ENCODE data around the gene MCM3AP.
"Not testable (repeated sequence)": the region's sequence is repeated elsewhere in the genome, so short reads cannot be mapped to it uniquely, and the experiment has no call there.

The MCM3AP gene

DNA sequence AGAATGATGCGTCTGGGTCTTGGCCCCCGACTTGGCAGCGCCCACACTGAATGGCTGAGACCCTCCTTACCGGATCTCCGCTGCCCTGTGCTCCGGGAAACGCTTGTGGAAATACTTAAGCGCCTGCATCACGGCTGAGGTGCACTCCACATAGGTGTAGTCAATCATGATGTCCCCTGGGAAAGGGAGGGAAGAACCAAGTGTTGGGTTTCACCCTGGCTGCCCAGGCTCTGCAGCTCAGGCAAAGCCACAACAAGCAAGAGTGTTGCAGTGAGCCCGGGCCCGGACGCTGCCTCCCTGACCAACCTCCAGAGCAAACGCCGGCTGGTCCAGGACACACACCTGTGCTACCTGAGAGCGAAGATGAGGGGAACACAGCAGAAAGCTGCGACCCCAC, 79.6 kb downstream of the MCM3AP start:
- no peak for DNase-seq

DNA sequence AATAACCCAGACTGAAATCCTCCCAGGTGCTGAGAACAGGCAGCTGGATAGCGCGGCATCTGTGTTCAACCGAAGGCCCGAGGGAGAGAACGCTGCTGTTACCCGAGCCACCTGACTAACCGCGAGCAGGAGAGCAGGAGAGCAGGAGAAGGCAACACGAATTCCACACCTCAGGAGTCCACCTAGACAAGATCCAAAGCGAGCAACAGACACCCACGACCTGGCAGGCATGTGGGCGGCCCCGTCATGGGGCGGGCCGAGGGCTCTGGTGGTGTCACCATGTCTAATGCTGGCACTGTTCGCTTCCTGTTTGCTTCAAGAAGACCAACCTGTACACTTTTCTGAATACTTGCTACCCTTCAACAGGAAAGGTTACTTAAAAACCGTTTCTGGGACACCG, 80.2 kb downstream of the MCM3AP start:
- DNase-seq = no peak

DNA sequence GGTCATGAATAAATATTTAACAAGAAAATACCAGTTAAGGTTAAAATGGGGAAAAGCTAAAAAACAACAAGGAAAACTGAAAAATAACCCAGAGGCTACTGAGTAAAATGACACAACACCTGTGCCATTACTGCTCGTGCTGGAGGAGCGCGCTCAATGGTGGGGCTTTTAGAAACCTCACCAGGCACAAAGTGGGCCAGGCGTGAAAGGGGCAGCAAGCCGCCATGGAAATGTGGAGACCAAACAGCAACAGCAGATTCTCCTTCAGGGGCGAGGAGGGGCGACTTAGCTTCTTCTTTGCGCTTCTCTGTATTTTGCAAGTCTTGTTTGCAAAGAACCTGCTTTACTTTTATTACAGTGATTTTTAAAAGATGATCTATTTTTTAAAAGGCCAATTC, 82.2 kb downstream of the MCM3AP start:
- DNase-seq = no peak

DNA sequence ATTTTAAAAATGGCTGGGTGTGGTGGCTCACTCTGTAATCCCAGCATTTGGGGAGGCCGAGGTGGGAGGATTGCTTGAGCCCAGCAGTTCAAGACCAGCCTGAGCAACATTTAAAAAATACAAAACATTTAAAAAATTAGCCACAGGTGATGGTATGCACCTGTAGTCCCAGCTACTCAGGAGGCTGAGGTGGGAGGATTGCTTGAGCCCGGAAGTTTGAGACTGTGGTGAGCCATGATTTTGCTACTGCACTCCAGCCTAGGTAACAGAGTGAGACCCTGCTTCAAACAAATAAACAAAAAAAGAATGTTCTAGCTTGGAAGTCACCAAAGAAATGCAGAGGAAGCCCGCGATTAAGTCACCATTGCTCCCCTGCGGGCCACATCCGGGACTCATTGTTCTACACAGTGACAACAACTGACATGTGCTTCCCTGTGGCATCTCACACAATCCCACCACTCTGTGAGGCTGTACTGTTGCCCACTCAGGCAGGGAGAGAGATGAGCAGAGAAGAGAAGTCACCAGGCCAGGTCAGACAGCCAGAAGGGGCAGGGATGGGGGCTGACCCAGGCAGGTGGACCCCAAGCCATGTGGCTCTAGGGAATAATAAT, 82.7 kb downstream of the MCM3AP start:
- DNase-seq = no peak

DNA sequence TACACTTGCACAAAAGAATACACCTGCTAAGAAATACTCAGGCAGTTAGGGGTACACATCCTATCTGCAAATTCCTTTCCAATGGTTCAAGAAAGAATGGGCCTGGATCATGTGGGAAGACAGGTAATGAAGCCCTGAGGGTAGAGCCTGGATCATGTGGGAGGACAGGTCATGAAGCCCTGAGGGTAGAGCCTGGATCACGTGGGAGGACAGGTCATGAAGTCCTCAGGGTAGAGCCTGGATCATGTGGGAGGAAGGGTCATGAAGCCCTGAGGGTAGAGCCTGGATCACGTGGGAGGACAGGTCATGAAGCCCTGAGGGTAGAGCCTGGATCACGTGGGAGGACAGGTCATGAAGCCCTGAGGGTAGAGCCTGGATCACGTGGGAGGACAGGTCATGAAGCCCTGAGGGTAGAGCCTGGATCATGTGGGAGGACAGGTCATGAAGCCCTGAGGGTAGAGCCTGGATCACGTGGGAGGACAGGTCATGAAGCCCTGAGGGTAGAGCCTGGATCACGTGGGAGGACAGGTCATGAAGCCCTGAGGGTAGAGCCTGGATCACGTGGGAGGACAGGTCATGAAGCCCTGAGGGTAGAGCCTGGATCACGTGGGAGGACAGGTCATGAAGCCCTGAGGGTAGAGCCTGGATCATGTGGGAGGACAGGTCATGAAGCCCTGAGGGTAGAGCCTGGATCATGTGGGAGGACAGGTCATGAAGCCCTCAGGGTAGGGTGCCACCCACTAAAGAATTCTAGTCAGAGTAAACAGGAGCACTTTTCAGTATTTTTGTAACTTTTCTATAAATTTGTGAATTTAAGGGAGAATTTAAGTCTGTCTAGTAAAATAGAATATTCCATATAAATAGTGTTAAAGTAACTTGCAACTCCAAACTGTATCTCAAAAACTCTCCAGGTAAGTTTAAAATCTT, 84.3 kb downstream of the MCM3AP start:
- not testable (repeated sequence) for DNase-seq

DNA sequence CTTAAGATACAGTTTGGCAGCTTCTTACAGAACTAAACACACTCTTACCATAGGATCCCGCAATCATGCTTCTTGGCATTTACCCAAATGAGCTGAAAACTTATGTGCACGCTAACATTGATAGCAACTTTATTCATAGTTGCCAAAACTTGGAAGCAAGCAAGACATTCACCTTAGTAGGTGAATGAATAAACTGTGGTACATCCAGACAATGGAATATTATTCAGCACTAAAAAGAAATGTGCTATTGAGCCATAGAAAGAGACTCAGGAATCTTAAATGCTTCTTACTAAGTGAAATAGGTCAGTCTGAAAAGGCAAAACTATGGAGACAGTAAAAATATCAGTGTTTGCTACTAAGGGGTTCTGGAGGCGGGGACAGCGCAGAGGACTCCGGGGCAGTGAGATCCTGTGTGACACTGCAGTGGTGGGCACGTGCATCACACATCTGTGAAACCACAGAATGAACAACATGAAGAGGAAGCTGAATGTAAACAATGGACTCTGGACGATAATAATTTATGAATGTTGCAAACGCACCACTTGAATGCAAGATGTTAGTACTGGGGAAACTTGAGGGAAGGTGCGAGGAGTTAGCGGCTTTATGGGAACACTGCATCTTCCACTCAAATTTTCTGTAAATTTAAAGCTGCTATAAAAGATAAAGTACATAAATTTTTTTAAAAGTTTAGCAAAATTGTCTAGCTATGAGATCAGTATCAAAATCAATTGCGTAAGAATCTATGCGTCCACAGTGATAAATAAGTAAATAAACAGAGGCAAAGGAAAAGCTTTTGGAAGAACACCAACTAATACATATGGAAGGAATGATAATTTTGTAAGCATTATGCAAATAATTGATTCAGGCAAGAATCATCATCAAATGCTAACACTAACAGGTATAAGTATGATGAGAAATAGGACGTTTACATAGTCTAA, 85.7 kb downstream of the MCM3AP start:
- DNase-seq = no peak

DNA sequence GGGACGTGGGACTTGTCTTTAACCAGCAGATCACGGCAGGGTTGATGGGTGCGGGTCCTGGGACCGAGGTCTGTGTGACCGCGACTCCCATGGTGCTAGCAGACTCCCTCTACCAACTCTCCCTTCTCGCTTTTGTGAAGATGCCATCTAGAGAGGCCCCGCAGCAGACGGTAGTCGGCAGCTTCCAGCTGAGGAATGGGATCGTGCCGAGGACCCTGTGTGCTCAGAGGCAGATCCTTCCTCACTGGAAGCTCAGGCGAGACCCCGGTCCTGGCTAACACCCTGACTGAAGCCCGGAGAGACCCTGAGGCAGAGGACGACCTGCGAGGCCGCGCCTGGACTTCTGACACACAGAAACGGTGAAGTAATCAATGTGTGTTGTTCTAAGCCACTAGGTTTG, 88.7 kb downstream of the MCM3AP start:
- DNase-seq = no peak

DNA sequence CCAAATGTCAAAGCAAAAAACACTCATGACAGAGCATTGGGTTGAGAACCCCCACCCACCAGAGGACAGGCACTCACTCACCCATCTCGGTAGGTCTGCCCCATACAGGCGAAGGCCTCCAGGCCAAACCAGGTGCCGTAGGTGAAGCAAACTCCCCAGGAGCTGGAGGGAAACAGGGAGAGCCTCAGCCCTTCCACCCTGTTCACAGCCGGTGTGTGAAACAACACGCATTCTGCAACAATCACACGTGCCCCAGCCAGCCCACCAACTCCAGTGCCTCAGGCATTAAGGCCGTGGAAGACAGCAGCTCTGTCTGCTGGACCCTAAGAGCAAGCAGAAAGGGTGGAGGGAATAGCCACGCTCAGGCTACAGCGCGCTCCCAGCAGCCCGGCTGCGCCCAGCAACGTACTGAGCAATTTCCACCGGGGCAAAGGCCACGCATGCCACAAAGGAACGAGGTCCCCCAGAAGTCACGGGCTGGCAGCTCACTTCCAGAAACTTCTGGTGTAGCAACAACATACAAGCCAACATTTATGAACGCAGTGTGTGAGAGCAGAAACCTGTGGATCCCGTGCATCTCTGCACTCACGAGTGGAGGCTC, 89.7 kb downstream of the MCM3AP start:
- DNase-seq = no peak

DNA sequence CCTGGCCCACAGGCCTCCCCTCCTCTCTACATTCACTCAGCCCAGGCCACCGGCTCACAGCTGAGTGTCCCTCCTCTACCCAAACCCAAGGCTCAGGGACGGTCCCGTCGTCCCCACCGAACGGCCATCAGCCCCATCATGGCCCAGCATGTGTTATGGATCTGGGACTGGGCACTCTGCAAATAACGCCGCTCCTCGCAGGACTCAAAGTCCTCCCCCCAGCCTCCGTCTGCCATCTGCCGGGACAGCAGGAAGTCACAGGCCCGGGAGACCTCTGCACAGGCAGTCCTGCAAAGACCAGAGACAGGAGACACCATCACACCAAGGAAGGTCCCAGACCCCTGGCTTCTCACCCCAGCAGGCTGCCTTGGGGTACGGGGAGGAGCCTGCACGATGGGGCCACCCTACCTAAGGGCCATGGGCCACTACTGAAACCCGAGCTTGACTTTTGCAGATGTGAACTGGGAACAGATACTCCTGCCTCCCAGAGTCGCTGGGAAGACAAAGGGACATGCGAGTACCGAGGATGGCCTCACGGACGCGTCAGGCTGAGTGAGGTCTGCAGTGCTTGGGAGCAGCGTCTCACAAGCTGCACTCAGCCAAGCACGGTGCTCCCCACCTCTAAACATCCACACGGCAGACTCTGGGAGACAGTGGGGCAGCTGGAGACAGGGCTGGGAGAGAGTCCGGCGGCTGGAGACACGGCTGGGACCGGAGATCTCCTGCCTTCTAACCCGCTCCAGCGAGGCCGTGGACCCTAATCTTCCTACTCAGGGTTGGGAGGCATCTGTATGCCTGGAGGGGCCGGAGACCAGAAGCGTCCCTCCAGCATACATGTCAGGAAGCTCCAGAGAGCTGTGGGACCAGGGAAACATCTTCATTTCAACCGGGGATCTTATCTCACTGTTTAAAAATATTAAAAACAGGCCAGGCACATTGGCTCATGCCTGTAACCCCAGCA, 90.8 kb downstream of the MCM3AP start:
- DNase-seq = no peak

DNA sequence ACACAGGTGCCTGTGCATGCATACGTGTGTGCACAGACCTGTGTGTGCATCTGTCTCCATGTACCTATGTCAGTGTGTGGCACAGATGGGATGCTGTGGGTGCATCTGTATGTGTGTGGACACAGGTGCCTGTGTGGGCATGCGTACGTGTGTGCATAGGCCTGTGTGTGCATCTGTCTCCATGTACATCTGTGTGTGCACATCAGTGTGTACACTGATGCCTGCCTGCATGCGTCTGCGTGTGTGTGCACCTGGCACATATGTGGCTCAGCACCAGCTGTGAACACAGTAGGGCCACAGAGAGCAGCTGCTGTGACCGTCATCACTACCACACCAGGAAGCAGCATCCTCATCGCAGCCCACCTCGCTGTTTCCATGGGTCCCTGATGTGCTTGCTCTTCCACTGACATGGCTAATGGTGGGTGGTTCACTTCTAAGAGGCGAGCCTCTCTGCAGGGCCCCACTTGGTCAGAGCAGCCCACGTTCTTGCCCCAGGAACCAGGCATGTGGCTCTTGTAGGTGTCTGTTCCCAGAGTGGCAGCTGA, 91.5 kb downstream of the MCM3AP start:
- DNase-seq = no peak

DNA sequence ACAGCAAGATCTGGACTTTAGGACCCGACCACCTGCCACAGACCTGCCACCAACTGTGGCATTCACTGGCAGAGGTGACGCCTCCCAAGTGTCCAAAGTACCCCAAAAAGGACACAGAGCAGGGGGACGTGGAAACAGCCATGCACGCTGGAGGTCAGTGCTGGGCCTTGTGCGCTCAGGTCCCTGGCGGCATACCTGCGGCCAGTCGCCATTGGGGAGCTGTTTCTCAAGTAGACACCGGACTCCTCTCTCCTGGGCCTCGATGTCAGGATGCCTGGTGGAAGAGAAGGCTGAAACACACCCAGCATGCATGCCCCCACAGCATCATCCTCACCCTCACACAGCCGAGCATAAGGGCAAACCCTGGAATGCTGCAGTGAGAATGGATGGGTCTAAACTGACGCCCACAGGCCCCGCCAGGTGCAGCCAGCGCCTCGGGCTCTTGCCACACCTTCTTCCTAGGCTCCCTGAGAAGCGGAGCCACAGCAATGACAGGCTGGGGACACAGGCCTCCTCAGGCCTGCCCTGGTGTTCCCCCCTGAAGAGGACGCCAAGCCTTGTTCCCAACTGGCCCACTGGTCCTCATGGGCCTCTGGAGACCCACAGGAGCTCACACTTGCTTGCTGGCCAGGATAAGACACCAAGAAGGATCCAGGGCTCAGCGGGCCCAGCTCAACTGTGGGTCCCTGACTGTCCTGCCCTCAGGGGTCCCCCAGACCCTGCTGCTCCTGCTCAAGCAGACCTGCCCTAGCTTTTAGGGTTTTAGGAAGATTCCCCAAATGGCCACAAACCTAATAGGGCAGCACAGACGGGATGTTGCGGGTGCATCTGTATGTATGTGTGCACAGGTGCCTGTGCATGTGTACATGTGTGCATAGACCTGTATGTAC, 93.5 kb downstream of the MCM3AP start:
- DNase-seq = no peak

DNA sequence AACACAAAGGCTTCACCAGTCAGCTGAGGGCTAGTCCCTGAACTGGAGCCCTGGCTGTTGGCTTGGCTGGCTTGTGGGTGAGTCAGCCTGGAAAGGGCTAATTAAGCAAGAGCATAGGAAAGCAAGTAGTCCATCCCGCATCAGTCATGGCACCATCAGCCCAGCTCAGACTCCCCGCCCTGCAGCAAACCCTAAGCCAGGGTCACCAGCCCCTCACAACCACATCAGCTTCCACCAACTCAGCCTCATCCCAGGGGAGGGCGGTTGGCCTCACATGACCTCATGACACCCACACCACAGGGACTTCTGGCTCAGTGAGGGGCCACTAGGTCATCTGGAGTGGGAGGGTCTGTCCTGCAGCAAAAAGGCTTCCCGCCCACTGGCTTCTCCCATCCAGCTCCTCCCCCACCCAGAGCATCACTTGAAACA, 94.1 kb downstream of the MCM3AP start:
- no peak for DNase-seq

DNA sequence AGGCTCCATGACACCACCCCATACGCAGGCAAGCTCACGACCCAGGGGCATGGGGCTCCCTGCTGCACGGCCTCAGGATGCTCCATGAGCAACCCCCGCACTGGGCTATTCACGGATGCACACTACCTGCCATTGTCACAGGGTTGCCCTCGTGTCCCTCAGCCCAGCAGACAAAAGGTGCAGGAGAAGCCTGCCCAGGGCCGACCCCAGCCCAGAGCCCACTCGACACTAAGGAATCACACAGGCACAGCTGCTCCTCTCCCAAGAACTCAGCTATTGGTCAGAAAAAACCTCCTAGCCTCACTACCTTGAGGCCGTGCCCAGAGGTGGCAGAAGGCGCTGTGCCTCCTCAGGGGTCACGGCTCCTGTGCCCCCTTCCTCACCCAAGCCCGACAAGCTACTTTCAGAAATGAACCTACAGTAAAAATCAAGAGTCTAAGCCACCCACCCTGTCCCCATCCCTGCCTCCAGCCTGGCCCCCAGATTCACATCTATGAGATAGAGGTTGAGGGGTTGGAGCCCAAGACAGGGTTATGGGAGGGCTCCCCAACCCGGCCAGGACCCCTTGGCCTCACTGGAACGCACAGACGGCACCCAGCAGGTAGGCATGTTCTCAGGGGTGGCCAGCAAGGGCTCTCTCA, 94.8 kb downstream of the MCM3AP start:
- DNase-seq = no peak

DNA sequence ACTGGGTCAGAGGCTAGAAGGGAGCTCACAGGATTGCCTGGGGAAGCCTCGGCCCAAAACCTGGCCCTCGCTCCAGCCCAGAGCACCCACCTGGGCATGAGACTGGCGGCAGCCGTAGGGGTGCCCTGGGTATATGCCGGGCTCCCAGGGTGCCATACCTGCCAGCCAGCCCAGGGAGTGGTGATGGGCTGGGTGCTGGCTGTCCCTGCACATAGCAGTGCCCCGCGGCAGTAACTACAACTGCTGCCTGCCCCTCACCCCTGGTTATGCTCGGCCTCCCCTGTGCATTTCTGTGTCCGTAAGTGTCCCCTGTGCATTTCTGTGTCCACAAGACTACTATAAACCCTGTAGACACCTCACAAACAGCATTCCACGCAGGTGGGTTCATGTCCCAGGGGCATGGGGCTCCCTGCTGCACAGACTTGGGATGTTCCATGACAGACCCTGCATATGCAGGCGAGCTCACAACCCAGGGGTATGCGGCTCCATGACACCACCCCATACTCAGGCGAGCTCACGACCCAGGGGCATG, 95.4 kb downstream of the MCM3AP start:
- no peak for DNase-seq

DNA sequence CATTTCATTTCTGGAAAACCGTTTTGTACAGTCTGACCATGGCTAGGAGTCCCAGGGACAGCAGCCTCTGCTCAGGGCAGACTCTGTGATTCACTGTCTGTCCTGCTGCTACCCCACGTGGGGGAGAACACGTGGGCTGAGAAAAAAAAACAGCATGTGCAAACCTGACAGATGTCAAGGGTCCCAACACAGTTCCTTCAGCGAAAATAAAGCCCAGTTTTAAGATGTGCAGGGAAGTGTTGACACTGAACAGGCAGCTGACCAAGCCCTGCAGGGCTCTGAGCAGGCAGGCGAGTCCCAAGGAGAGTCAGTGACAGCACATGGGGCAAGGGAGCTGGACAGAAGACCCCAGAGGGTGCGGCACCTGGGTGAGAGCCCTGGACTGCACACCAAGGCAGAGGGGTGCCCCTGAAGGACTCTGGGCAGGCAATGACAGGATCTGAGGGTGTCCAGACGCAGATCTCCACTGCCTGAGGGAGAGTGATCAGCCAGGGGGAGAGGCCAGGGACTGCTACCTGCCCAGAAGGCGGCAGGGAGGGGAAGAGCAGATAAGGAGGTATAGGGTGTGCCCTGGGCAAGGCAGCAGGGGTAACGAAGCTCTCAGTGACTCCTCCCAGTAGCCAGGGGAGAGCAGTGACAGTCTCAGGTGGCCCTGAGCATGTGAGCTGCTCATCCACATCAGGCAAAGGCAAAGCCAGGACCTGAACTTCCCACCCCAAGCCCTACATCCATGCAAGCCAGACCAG, 96.0 kb downstream of the MCM3AP start:
- peak in 1 of 51 donors; percentile 43 for DNase-seq

DNA sequence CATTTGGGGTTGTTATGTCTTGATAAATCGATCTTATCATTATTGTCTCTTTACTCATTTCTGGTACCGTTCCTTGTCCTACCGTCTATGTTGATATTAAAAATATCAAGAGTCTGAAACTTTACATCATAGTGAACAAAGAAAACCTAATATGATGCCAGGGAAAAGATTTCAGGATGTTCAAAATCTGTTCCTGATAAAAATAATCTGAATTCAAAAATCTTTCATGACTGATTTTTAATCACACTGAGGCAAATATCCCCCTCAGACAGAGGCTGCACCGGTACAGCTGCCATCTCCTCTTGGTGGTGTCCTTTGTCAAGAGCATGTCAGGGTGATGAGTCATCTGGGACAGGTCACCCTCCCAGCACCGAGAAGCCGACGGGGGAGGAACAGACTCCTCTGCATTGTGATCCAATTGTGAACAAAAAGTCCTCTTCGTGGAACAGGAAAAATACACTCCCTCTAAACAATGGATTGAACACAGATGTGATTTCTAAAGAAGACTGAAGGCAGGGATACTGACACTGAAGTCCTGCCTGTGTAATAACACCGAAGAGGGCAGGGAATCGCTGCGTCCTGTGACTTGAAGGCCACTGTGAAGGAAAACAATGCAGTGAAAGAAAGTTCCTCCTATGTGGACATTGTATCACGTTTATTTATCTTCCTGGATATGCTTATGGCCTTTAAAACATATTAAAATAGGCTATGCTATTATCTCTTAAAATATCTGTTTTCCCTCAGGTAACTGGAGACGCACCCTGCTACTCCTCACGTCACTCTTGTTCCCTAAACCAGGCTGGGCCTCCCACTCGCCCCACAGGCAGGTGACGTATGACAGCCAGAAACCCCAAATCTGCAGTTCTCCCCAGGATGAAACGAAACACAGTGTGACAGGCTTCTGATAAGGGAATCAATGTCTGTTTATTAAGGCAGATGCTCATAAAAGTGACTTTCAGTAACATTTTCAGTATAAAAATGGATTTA, 96.9 kb downstream of the MCM3AP start:
- DNase-seq = peak in 18 of 51 donors; percentile 16 to 73 (median 49)

Measured in hypothalamus (tissue), 51 donors.